Neural progenitor cell (in vitro differentiated cells): ENCODE results near the gene NSUN3. TPM values are rescaled to one million over a fixed set of nuclear protein-coding genes. Genes with fewer than 3 reads are reported as not detected.
"Not testable (repeated sequence)": the region's sequence is repeated elsewhere in the genome, so short reads cannot be mapped to it uniquely, and the experiment has no call there.

ENCODE experiments used
- DNase-seq: peaks from one replicate; pipeline ENCODE4 v3.0.0-alpha.2; 2016; ENCODE audit warnings: low spot score
- H2AFZ ChIP-seq: fragments of 200-600 bp; sonication (generic); replicated peaks from 2 replicates; pipeline ENCODE4 v1.6.1; 2016; ENCODE audit warnings: antibody characterized with exemption
- H3F3A ChIP-seq: fragments of 200-600 bp; sonication (generic); 2 replicates; pipeline ENCODE4 v1.6.1; 2016; ENCODE audit warnings: antibody characterized with exemption, low read depth
- H3K27ac ChIP-seq: fragments of 200-600 bp; sonication (generic); 2 replicates; pipeline ENCODE4 v1.5.1; 2016; ENCODE audit warnings: mild to moderate bottlenecking
- H3K27me3 ChIP-seq: fragments of 200-600 bp; sonication (generic); 2 replicates; pipeline ENCODE4 v1.6.1; 2016; ENCODE audit warnings: mild to moderate bottlenecking, moderate library complexity
- H3K36me3 ChIP-seq: fragments of 200-600 bp; sonication (generic); 2 replicates; pipeline ENCODE4 v1.5.1; 2016
- H3K4me1 ChIP-seq: fragments of 200-600 bp; sonication (generic); 2 replicates; pipeline ENCODE4 v1.6.1; 2016; ENCODE audit warnings: mixed run types
- H3K4me2 ChIP-seq: fragments of 200-600 bp; sonication (generic); 2 replicates; pipeline ENCODE4 v1.6.1; 2016
- H3K4me3 ChIP-seq: fragments of 200-600 bp; sonication (generic); 2 replicates; pipeline ENCODE4 v1.5.1; 2016
- H3K79me2 ChIP-seq: fragments of 200-600 bp; sonication (generic); 2 replicates; pipeline ENCODE4 v1.6.1; 2016; ENCODE audit warnings: low read depth
- H3K9ac ChIP-seq: fragments of 200-600 bp; sonication (generic); 2 replicates; pipeline ENCODE4 v1.6.1; 2016
- H3K9me3 ChIP-seq: fragments of 200-600 bp; sonication (generic); 2 replicates; pipeline ENCODE4 v1.5.1; 2016; ENCODE audit warnings: low read depth
- H4K20me1 ChIP-seq: fragments of 200-600 bp; sonication (generic); 2 replicates; pipeline ENCODE4 v1.6.1; 2016; ENCODE audit warnings: low read depth
- H3K27ac Mint-ChIP-seq: 3 replicates; pipeline ENCODE4 v1.8.0; 2021; ENCODE audit warnings: mixed read lengths
- H3K27me3 Mint-ChIP-seq: 2 replicates; pipeline ENCODE4 v1.8.0; 2022; ENCODE audit warnings: low read depth, mild to moderate bottlenecking, inconsistent platforms, moderate library complexity, mixed read lengths; ENCODE audit not compliant: insufficient read depth
- H3K36me3 Mint-ChIP-seq: 3 replicates; pipeline ENCODE4 v1.8.0; 2021; ENCODE audit warnings: mixed read lengths
- H3K4me1 Mint-ChIP-seq: 3 replicates; pipeline ENCODE4 v1.8.0; 2021; ENCODE audit warnings: mixed read lengths
- H3K4me3 Mint-ChIP-seq: 3 replicates; pipeline ENCODE4 v1.8.0; 2021; ENCODE audit warnings: mild to moderate bottlenecking, moderate library complexity, mixed read lengths
- H3K9me3 Mint-ChIP-seq: 3 replicates; pipeline ENCODE4 v1.8.0; 2020; ENCODE audit warnings: mixed read lengths
- CTCF ChIP-seq: fragments of 200-600 bp; sonication (generic); IDR thresholded peaks from 2 replicates; pipeline ENCODE4 v1.5.1; 2017; ENCODE audit warnings: antibody characterized with exemption, mild to moderate bottlenecking
- EZH2 ChIP-seq: fragments of 200-600 bp; sonication (generic); IDR thresholded peaks from 2 replicates; pipeline ENCODE4 v1.6.1; 2017; ENCODE audit warnings: antibody characterized with exemption, mild to moderate bottlenecking, moderate library complexity
- EZH2phosphoT487 ChIP-seq: fragments of 200-600 bp; sonication (generic); IDR thresholded peaks from 2 replicates; pipeline ENCODE4 v1.6.1; 2017; ENCODE audit warnings: antibody characterized with exemption
- total RNA-seq: library from RNA; depleted of rRNA; stranded (reverse); fragments of >200 nt; gene quantifications from 2 replicates; pipeline ENCODE4 v1.2.3, GENCODE V29; 2015; ENCODE audit warnings: low replicate concordance

NSUN3 gene
- total RNA-seq, 1 donor from 2014 or later, result 22.3 TPM

- no peaks in the 10 kb centered on the region for H3F3A ChIP-seq
- Mint-ChIP-seq H3K4me3 (no peak overlapping the region), H3K27ac (no peak overlapping the region), H3K36me3 (peaks cover 43% of the 10 kb centered on the region), H3K4me1 (no peaks in the 10 kb centered on the region), H3K27me3 (no peaks in the 10 kb centered on the region), H3K9me3 (peaks cover 14% of the 10 kb centered on the region)
- DNase-seq, result no peak
- H3K4me3 ChIP-seq, result no peak overlapping the region
- no peaks in the 10 kb centered on the region for H3K27me3 ChIP-seq
- TF ChIP-seq CTCF (no peak), EZH2 (no peak), EZH2phosphoT487 (no peak)
- no peaks in the 10 kb centered on the region for H3K36me3 ChIP-seq
- H4K20me1 ChIP-seq, result no peaks in the 10 kb centered on the region
- no peak overlapping the region for H3K9ac ChIP-seq
- H3K79me2 ChIP-seq, result peaks cover 10% of the 10 kb centered on the region
- H3K27ac ChIP-seq, result no peak overlapping the region
- no peak overlapping the region for H3K4me2 ChIP-seq
- H3K4me1 ChIP-seq, result no peaks in the 10 kb centered on the region
- no peak overlapping the region for H2AFZ ChIP-seq
- H3K9me3 ChIP-seq, result no peaks in the 10 kb centered on the region
These were observed 13.2 kb downstream of the NSUN3 start for GRCh38 chr3:94076055-94076454.

- H3K4me3 ChIP-seq, H3K9me3 ChIP-seq, H3K27ac ChIP-seq, H2AFZ ChIP-seq, H3K4me1 ChIP-seq, H4K20me1 ChIP-seq, H3K4me2 ChIP-seq, H3F3A ChIP-seq, H3K4me1 Mint-ChIP-seq, DNase-seq, H3K9me3 Mint-ChIP-seq, H3K27ac Mint-ChIP-seq, H3K4me3 Mint-ChIP-seq, H3K9ac ChIP-seq, H3K36me3 ChIP-seq, H3K27me3 Mint-ChIP-seq, H3K27me3 ChIP-seq: not testable (repeated sequence)
- H3K36me3 Mint-ChIP-seq, result peaks cover 28% of the 10 kb centered on the region
- H3K79me2 ChIP-seq, result peaks cover 10% of the 10 kb centered on the region
These were observed 17.7 kb downstream of the NSUN3 start for GRCh38 chr3:94080552-94080951.

GRCh38 chr3:94081884-94082283 is 19.0 kb downstream of the NSUN3 start:
- no peaks in the 10 kb centered on the region for H3K27me3 ChIP-seq
- H4K20me1 ChIP-seq, result no peaks in the 10 kb centered on the region
- no peaks in the 10 kb centered on the region for H3F3A ChIP-seq
- Mint-ChIP-seq H3K4me1 (no peaks in the 10 kb centered on the region), H3K36me3 (peaks cover 20% of the 10 kb centered on the region), H3K4me3 (no peak overlapping the region), H3K27ac (no peak overlapping the region), H3K27me3 (no peaks in the 10 kb centered on the region), H3K9me3 (peaks cover 4% of the 10 kb centered on the region)
- no peak overlapping the region for H2AFZ ChIP-seq
- H3K79me2 ChIP-seq, result peaks cover 10% of the 10 kb centered on the region
- no peak overlapping the region for H3K27ac ChIP-seq
- no peaks in the 10 kb centered on the region for H3K36me3 ChIP-seq
- no peak overlapping the region for H3K9ac ChIP-seq
- no peak for TF ChIP-seq CTCF
- no peak for TF ChIP-seq EZH2
- TF ChIP-seq EZH2phosphoT487, result no peak
- no peak for DNase-seq
- no peak overlapping the region for H3K4me3 ChIP-seq
- no peak overlapping the region for H3K4me2 ChIP-seq
- no peaks in the 10 kb centered on the region for H3K9me3 ChIP-seq
- no peaks in the 10 kb centered on the region for H3K4me1 ChIP-seq

GRCh38 chr3:94082391-94082937 is 19.6 kb downstream of the NSUN3 start:
- Histone ChIP-seq H3K9ac (no peak overlapping the region), H4K20me1 (no peaks in the 10 kb centered on the region), H3K4me1 (no peaks in the 10 kb centered on the region), H3K27me3 (no peaks in the 10 kb centered on the region), H3K27ac (no peak overlapping the region), H2AFZ (no peak overlapping the region), H3K9me3 (no peaks in the 10 kb centered on the region), H3F3A (no peaks in the 10 kb centered on the region), H3K4me3 (no peak overlapping the region), H3K36me3 (no peaks in the 10 kb centered on the region), H3K79me2 (peaks cover 10% of the 10 kb centered on the region), H3K4me2 (no peak overlapping the region)
- TF ChIP-seq EZH2, result no peak
- H3K27ac Mint-ChIP-seq, result no peak overlapping the region
- peaks cover 16% of the 10 kb centered on the region for H3K36me3 Mint-ChIP-seq
- H3K4me1 Mint-ChIP-seq, result no peaks in the 10 kb centered on the region
- no peak for DNase-seq
- H3K4me3 Mint-ChIP-seq, result no peak overlapping the region
- H3K9me3 Mint-ChIP-seq, result peaks cover 4% of the 10 kb centered on the region
- H3K27me3 Mint-ChIP-seq, result no peaks in the 10 kb centered on the region
